GM18517 (cell line): Measurements from ENCODE around the gene MKLN1.
A peak's percentile ranks its signal among the peaks of the same experiment; 100 is the strongest.
"Not testable (repeated sequence)": the region's sequence is repeated elsewhere in the genome, so short reads cannot be mapped to it uniquely, and the experiment has no call there.

Experiments used
- ATAC-seq: cut with Tn5 transposase; IDR thresholded peaks from one replicate; pipeline ENCODE4 v1.9.1; 2021; ENCODE audit warnings: mild to moderate bottlenecking, moderate library complexity; ENCODE audit not compliant: unreplicated experiment

Gene MKLN1

DNA sequence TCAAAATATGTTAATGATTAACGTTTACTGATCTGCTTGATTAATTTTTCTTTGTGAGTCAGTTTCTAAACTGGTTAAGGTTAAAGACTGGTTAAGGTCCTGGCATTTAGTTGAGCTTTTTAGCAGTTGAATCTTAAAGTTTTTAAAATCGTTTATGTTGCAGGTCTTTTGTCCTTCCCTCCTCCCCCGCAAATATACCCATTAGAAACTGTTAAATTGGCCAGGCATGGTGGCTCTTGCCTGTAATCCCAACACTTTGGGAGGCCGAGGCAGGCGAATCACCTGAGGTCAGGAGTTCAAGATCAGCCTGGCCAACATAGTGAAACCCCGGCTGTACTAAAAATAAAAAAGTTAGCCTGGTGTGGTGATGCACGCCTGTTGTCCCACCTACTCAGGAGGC is 127.9 kb downstream of the MKLN1 start:
- no peak for ATAC-seq

DNA sequence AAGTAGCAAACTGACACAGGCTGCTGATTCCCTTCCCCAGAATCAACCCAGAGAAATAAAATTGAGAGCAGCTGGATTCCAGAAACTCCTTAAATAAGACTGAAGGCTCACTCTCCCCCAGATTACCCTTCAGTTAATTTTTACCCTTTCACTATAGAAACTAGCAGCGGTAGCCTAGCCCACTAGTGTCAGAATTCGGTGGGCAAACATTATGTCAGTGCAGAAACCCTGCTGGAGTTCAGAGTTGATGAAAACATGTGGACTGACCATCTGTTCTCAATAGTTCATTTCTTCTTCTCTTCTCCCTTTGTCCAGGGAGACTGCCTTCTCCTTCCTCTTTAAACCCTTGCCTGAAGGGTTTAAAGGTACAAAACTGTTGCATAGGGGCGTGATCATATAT is 128.7 kb downstream of the MKLN1 start:
- ATAC-seq = no peak

DNA sequence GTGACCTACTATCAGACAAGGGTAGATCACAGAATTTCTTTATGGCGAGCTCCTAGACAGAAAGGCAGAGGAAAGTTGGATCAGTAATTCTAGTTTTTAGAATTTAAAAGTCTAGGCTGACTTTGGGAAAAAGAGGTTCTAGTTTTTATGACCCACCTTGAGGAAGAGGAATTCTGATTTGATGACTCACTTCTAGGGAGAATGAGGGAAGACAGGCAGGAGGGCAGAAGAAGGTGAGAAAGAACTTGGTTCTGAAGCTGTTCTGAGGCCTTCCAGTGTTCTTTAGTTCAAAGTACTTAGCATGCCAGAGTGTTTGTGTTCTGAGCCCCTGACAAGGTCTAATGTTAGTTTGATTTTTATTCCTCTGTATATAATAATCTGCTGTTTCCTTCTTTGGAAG is 131.6 kb downstream of the MKLN1 start:
- no peak for ATAC-seq

DNA sequence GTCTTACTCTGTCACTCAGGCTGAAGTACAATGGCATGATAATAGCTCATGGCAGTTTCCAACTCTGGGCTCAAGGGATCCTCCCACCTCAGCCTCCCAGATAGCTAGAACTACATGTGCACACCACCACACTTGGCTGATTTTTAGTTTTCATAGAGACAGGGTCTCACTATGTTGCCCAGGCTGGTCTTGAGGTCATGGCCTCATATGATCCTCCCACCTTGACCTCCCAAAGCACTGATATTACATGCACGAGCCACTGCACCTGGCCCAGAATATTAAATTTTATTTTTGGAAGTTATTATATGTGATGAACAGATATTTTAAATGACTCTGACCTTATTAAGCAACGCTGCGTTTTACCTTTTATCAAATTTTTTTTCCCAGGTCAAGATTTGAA is 134.4 kb downstream of the MKLN1 start:
- ATAC-seq = no peak

DNA sequence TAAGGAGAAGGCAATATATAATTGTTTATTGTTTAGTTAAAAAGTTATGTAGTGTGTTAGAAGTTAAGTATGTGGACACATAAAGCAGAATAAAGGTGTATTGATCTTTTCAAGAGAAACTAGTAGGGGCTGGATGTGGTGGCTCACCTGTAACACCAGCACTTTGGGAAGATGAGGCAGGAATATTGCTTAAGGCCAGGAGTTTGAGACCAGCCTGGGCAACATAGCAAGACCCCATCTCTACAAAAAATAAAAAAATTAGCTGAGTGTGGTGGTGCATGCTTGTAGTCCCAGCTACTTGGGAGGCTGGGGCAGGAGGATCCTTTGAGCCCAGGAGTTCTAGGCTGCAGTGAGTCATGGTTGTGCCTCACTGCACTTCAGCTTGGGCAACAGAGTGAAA is 135.0 kb downstream of the MKLN1 start:
- ATAC-seq = not testable (repeated sequence)

DNA sequence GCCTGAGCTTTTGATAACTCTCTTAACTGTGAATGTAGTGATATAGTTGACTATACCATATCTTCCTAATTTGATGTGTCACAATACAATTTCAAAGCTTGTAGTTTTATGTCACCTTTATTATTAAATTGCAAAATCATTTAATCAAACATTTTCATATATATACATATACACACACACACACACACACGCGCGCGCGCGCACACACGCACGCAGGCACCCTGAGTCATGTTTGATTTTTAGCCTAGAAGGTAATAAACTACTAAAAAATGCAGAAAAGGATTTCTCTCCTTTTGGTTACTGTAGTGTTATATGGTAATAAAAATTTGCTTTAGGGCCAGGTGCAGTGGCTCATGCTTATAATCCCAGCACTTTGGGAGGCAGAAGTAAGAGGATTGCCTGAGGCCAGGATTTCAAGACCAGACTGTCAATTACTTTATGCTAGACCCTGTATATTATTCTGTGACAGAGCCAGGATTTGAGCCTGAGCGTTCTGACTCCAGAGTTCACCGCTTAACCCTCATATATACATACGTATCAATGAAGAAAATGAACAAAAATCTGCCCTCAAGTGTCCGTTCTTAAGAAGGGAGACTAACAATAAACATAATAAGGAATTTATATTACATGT is 139.2 kb downstream of the MKLN1 start:
- ATAC-seq = no peak

DNA sequence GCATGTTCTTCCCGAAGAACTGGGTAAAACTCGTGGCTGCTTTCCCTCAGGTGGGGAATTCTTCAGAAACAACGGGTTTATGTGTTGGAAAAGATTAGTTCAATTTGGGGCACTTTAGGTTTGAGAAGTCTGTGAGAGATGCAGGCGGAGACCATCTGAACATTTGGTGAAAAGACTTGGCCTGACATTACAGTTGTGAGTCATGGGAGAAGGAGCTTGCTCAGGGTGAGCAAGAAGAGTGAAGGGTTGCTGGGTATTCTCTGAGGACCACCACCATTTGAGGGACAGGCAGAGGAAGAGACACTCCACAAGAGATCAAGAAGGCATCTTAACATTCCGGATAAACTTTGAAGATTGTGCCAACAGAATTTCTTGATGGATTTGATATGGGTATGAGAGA is 140.1 kb downstream of the MKLN1 start:
- no peak for ATAC-seq

DNA sequence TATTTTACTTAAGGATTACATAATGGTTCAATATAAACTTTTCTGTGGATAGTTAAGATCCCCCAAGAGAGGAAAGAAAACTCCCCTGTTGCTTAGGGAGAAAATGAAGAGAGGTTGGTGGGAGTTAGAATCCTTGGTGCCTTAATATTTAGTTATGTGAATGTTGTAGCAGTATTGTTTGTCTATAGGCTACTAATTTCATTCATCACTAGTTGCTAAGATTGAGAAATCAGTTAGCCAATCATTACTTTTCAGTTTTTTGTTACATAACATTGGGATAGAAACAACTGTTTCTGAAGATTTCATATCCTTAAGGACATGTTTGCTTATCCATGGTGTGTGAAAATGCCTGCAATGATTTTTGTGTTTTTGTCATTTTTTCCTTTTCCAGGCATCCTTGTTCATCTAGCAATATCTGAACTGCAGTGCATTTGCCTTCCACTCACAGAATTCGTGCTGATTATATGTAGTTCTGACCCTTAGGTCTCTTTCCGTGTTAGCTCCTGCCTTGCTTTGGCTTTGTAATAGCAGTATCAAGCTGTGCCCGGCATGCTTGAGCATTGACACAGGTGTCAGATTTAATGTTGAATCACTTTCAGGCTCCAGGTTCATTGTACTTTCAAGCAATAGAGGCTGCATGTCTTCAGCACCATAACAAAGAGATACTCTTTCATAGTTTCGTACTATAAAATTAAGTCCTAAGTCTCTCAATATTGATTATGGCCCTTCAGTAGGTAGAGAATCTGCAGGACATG is 143.8 kb downstream of the MKLN1 start:
- ATAC-seq = no peak

DNA sequence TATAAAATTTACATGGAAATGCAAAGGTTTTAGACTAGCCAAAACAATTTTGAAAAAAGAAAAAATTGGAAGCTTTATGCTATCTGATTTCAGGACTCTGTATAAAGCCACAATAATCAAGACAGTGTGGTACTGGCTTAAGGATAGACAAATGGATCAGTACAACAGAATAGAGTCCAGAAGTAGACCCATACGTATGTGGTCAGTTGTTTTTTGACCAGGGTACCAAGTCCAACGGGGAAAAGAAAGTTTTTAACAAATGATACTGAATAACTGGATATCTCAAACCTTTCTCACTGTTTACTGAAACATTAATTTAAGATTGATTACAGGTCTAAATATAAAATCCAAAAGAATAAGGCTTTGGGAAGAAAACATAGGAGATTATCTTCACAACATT is 149.1 kb downstream of the MKLN1 start:
- no peak for ATAC-seq

DNA sequence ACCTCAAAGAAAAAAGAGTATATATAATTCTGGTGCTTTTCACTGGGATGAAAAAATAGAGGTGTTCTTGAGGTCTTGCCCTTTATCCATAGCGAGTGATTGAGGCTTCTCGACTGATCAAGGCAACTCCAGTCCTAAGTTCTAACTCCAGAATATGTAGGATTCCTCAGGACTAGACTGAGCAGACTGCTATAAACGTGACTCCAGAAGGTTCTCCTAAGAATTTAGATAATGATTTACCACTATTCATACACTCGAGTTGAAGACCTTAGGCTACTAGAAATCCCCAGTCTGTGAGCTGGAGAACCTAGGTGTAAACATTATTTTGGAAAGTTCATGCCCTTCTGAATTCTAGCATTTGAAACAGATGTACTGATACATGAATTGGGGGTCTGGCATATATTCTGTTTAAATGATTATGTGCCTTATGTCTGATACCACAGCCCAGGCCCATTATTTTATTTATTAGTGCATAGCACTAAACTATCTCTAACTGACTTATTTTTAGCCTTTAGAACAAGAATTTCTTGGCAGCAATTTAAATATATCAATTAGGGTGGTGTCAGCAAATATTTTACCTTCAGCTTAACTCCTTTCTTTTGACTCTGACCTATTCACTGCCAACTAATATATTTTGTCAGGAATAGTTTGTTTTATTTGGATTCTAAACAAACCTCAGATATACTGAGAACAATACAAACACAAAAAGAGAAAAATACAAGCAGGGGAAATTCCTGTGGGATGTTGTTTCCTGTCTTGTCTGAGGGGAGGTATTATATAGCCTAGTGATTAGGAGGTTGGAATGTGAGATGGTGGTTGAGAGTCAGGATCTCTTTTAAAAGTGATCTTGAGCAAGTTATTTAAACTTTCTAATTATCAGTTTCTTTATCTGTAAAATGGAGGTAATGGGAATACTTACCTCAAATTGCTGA is 153.0 kb downstream of the MKLN1 start:
- ATAC-seq = no peak

DNA sequence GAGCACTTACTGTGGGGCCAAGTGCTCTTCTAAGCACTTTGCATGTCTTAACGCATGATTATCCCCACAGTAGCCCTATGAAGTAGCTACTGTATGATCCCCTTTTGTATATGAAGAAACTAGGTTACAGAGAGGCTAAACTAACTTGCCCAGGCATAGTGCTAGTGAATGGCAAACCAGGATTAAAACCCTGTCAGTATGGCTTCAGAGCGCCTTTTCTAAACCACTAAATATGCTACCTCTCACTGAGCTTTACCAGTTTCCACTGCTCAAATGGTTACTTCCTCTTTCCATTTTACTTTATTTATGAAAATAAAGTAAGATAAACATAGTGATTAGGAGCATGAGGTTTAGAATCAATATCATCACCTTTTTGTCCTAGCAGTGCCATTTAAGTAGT is 155.1 kb downstream of the MKLN1 start:
- ATAC-seq = peak; percentile 64

DNA sequence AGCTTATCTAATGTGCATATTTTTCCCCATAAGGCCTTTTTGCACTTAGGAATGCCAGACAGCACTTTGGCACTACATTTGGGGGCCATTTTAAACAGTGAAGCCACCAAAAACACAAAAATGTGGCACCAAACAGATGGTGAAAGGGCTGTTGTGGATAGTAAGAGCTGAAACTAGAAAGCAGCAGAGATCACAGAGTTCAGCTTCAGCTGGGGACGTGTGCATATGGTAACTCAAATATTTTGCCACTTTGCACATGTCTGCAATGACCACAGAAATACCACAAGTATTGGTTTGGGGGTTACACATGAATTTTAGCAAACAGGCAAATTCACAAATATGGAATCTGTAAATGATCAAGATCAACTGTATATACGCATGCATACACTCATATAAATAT is 155.9 kb downstream of the MKLN1 start:
- ATAC-seq = no peak

DNA sequence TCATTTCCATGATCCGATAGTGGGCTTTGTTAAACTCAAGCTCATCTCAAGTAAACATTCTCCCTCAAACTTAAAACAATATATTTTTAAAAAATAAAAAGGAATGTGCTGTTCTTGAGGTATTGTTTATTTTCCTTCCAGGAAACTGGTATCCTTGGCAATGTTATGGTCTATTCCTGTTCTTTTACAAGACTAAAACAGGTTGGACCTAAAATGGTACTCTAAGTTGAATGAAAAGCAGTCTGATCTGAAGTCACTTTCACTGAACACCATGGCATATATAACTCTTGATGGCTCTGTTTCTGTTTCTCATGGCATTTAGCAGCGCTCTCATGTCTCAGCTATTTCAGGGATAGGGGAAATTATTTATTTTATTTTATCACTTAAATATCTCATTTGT is 158.7 kb downstream of the MKLN1 start:
- ATAC-seq = no peak

DNA sequence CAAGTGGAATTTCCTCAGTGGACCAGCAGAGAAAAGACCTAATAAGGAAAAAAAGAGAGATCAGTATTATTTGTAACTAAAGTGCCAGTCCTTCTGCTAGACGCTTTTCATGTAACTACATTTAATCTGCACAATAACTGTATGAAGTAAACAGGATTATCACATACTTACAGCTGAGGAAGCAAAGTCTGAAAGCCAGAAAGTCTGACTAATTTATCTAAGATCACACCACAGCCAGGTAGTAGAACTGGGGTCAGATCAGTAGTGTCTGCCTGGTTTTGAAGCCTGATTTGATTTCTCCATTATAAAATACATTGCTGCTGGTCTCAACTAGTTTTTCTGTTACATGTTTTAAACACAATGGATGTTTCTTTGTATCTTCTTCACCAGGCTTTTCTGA is 159.5 kb downstream of the MKLN1 start:
- ATAC-seq = no peak

DNA sequence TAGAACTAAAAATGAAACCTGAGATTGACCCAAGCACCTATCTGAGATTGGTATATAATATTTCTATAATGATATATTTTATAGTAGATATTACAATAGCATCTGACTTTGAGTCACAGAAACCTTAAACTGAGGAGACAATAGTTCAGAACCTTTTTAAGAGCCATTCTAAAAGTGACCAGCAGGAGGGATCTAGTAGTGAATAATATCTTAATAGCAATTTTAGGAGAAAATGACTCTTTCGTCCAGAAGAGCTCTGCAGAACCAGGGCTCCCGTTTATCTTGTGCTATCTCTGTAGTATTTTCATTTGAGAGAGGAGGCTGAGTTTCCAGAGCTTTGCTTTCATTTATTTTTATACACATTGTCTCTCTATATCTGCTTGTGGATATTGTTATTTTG is 160.7 kb downstream of the MKLN1 start:
- ATAC-seq = no peak

DNA sequence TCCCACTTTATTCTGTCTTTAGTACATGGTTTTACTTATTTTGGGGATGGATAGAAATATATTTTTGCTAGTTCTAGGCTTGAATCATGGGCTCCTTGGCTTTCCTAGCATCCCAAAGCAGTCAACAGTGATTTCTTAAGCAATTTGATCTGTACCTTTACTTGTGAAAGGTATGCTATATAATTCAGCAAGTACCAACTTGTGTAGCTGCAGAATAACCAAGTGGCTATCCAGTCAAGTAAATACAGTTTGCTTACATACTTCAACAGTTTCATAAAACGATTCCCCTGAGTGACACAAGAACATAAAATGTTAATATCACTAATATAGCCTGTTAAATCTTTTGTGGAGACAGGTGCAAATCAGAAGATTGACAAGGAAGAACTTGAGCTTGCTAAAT is 161.5 kb downstream of the MKLN1 start:
- no peak for ATAC-seq

DNA sequence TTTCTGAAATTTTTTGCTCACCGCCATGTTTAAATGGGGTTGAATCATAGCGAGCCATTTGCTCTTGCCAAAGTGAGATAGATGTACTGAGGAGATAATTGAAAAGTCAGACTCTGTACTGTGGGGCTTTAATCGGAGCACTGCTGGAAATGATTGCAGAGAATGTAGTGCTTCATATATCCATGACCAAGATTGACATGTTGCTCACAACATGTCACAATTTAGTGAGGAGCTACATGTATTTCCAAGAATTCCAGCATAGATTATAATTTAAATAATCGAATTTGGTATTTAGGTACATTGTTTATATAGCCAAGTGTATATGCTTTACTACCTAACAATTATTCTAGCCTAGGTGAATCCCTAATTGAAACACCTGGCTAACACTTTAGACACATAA is 162.2 kb downstream of the MKLN1 start:
- ATAC-seq = no peak

DNA sequence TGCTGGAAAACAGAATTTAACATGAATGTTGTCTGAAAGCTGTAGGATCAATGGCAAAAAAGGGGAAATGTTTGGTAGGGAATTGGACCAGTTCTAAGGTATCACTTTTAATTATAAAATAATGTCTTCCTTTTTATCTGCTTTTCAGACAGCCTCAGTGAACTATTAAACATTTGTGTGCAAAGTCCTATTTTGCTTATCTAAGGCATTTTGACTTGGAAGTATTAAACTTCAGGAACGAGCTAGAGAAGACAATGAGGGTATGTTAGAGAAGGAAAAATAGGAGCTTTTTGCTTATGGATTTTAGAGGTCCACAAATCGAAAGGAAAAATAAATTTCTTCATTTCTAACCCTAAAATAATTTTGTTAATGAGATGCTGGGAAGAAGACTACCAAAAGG is 165.4 kb downstream of the MKLN1 start:
- ATAC-seq = no peak

DNA sequence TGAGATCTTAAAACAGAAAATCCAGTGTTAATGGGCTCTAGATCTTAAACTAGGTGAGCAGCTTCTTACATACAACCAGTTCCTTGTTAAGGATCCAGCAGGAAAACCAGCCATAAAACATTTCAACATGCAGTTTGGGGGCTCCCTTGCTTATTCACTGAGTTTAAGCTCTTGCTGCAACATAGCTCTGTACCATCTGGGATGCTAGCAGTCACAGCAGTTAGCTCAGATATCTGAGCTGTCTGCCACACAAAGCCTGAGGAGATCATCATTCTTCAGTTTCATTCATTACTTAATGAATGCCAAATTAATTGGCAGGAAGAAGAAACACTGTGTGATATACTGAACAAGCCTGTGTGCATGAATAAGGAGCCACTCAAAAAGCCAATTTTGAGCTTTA is 165.9 kb downstream of the MKLN1 start:
- no peak for ATAC-seq

DNA sequence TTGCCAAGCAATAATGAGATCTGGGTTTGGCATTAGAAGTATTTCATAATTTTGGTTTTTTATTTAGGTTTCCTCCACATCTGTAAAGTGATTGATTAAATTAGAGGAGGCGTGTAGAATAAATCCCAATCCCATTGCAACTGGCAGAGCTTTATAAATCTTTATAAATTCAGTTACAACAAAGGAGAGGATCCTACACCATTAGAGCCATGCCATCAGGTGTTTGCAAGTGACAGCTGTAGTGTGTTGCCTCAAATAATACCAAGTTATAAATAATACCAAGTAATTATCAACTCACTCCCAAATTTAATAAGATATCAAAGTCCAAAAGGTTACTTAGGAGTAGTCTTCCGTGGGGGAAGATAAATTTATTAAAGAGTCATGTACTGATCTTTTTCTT is 166.5 kb downstream of the MKLN1 start:
- no peak for ATAC-seq

DNA sequence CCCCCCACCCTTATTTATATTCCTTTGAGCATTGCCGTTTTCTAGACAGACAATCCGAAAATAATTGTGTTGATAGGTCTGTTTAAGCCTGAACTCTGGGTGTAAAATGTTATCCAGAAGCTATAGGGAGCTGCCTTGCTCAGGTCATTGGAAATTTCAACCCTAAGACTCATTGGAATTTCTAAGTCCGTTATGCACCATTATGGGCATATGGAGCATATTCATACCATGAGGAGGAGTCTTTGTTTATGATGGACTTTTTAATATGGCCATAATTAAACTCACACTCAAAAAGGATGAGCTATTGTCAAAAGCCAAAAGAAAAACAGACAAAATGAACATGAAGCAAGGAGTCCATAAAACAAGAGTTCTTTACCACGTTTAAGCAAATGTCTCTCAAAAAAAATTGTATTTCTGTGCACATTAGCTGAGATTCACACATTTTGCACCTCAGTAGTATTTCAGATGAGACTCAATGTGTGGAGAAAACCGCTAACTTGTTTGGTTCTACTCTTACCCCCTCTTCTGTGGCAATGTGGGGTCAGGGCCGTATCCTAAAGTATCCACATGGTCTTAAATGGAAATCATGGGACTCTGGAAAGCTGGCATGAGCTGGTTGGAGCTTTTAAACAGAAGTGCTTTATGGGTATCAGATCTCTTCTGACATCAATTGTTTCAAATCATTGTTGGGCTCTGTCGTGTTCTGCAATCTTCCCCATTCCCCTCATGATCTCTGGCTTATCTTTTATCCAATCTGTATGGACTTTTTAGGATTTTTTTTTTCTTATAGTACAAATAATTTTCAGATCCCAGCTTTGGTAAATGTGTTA is 168.2 kb downstream of the MKLN1 start:
- no peak for ATAC-seq
